Esophagus squamous epithelium (tissue), 5 donors: Measurements from ENCODE around the gene ARHGAP28. TPM values are rescaled to one million over a fixed set of nuclear protein-coding genes. Genes with fewer than 3 reads are reported as not detected.
"Not testable (repeated sequence)": the region's sequence is repeated elsewhere in the genome, so short reads cannot be mapped to it uniquely, and the experiment has no call there.

ENCODE experiments used
- DNase-seq: peaks from one replicate; lab custom pipeline; 2025; lab: John Stamatoyannopoulos, UW
- H3K27ac ChIP-seq, 4 donors: fragments of 200-600 bp; sonication (generic); one replicate each; pipeline ENCODE4 v1.5.1; 2016 to 2019; ENCODE audit warnings: mild to moderate bottlenecking in 1 of 4
- H3K27me3 ChIP-seq, 4 donors: fragments of 200-600 bp; sonication (generic); 1 replicate in 3 of 4; 2 replicates in 1 of 4; pipeline versions ENCODE4 v1.5.1 to v1.6.0; 2017 to 2021; ENCODE audit warnings: antibody characterized with exemption in 1 of 4
- H3K36me3 ChIP-seq, 3 donors: fragments of 200-600 bp; sonication (generic); one replicate each; pipeline ENCODE4 v1.5.1; 2016 to 2019
- H3K4me1 ChIP-seq, 3 donors: fragments of 200-600 bp; sonication (generic); one replicate each; pipeline ENCODE4 v1.5.1; 2017 to 2019
- H3K4me3 ChIP-seq, 4 donors: fragments of 200-600 bp; sonication (generic); 1 replicate in 3 of 4; 2 replicates in 1 of 4; pipeline ENCODE4 v1.5.1; 2016 to 2019; ENCODE audit warnings: mild to moderate bottlenecking in 2 of 4, moderate library complexity in 1 of 4
- H3K9me3 ChIP-seq, 3 donors: fragments of 200-600 bp; sonication (generic); one replicate each; pipeline ENCODE4 v1.5.1; 2016 to 2019
- POLR2A ChIP-seq, 4 donors: fragments of 450-650 bp; IDR thresholded peaks; one replicate each; pipeline ENCODE4 v1.6.1; 2017; ENCODE audit warnings: antibody characterized with exemption in 4 of 4, mild to moderate bottlenecking in 4 of 4, moderate library complexity in 3 of 4
- WGBS, 2 donors: methylation state at CpG; one replicate each; pipeline ENCODE4 v1.1.5; 2018; 5-methylcytosine and 5-hydroxymethylcytosine counted together
- intact Hi-C: fragments of 100-400 bp; cut with DNase I; formaldehyde crosslinking; loops from one replicate; pipeline ENCODE4 v1.15.0; 2022
- total RNA-seq, 4 donors: library from RNA; depleted of rRNA; stranded (reverse); fragments of >200 nt; gene quantifications; one replicate each; pipeline ENCODE4 v1.1.0, GENCODE V29; 2016
- TF ChIP-seq, protein P1 (sequence below), 6 experiments: fragments of 450-650 bp in 4 of 6; fragments of 200-600 bp in 2 of 6; sonication (generic) in 2 of 6; IDR thresholded peaks; one replicate each; pipeline ENCODE4 v1.5.1; 2016 to 2019; ENCODE audit warnings: antibody characterized with exemption in 6 of 6, mild to moderate bottlenecking in 4 of 6, moderate library complexity in 4 of 6
- donor health status: DM: yes; HTN: yes; CAD: no.

ARHGAP28 gene
- total RNA-seq, 4 donors from 2014 or later, result 1.2 to 4.8 (median 3.4) TPM

DNA sequence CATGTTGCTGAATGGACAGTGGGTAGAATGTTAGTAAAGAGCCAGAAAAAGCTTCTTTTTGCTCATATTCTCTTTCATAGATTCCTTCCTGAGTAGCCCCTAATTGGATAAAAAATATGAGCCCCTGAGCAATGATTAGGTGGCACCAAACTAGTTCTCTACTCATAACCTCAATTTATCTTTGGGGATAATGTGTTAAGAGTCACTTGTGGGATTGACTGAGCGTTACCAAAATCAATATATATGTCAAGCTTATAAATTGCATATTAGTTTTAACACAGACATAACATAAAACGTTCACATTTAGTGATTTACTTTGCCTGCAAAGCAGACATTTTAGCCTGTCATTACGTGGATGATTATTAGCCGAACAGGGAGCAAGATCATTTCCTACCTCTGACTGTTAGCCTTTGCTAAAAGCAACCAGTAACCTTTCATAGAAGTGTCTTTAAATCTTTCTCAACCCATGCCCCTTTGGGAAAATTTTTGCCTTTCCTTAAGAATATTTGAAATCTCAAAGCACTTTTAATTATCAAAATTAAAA, 85.4 kb downstream of the ARHGAP28 start:
- 78 to 83% methylated on average over 4 of the region's 4 CpGs for WGBS, 2 donors
- no peaks in the 10 kb centered on the region for H3K36me3 ChIP-seq
- H3K27ac ChIP-seq, result no peak overlapping the region
- H3K9me3 ChIP-seq, result no peaks in the 10 kb centered on the region
- TF ChIP-seq, protein P1, sequence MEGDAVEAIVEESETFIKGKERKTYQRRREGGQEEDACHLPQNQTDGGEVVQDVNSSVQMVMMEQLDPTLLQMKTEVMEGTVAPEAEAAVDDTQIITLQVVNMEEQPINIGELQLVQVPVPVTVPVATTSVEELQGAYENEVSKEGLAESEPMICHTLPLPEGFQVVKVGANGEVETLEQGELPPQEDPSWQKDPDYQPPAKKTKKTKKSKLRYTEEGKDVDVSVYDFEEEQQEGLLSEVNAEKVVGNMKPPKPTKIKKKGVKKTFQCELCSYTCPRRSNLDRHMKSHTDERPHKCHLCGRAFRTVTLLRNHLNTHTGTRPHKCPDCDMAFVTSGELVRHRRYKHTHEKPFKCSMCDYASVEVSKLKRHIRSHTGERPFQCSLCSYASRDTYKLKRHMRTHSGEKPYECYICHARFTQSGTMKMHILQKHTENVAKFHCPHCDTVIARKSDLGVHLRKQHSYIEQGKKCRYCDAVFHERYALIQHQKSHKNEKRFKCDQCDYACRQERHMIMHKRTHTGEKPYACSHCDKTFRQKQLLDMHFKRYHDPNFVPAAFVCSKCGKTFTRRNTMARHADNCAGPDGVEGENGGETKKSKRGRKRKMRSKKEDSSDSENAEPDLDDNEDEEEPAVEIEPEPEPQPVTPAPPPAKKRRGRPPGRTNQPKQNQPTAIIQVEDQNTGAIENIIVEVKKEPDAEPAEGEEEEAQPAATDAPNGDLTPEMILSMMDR (IDR thresholded peaks at IDR 0.05), result no peak
- no peak for TF ChIP-seq POLR2A (IDR thresholded peaks at IDR 0.05)
- intact Hi-C loops, result no loop called here
- H3K4me3 ChIP-seq, result no peak overlapping the region
- H3K4me1 ChIP-seq, result no peaks in the 10 kb centered on the region
- no peaks in the 10 kb centered on the region for H3K27me3 ChIP-seq
- no peak for DNase-seq

DNA sequence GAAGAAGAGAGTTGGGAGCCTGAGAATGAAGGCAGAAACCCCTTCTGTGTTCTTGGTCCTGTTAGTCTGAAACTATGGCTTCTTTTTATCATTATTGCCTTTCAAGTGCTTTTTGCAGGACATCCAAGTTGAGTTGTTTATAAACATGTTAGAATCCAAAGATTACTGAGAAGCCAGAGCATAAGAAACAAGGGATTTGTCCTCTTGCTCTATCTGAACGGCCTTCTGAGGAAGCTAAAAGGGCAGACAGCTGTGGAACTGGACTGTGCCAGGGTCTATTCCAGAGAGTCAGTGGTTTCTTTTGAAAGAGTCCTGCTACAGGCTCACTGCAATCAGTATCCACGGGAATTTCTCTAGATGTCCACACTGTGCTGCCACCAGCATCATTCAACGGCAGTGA, 86.6 kb downstream of the ARHGAP28 start:
- TF ChIP-seq POLR2A (IDR thresholded peaks at IDR 0.05), result no peak
- TF ChIP-seq, protein P1 (IDR thresholded peaks at IDR 0.05), result no peak
- H3K27ac ChIP-seq, result no peak overlapping the region
- H3K9me3 ChIP-seq, result no peaks in the 10 kb centered on the region
- no peaks in the 10 kb centered on the region for H3K4me1 ChIP-seq
- H3K36me3 ChIP-seq, result no peaks in the 10 kb centered on the region
- H3K27me3 ChIP-seq, result no peaks in the 10 kb centered on the region
- no peak overlapping the region for H3K4me3 ChIP-seq
- no peak for DNase-seq
- 59 to 66% methylated on average over 2 to 3 of the region's 3 CpGs for WGBS, 2 donors
- intact Hi-C loops, result no loop called here

DNA sequence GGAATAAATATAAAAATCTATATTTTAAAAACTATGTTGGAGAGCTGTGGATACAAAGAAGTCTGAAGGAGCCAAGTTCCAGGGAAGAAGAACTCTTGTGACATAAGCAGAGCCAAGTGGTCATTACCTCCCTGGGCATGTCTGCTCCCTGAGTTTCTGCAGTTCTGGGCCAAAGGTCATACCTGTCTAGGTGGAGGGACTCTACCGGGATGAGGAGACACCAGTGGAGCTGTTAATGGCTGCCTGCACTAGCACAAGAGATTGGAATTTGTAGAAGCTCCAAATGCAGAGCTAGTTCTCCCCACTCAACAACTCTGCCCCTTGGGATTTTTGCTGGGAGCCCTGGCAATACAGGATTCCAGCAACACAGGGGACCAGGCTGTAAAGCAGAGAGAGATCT, 89.8 kb downstream of the ARHGAP28 start:
- intact Hi-C loops, result no loop called here
- DNase-seq, result no peak
- WGBS, 2 donors, result 63 to 83% methylated on average over 1 of the region's 1 CpG
- Histone ChIP-seq H3K27me3 (no peaks in the 10 kb centered on the region), H3K4me1 (no peaks in the 10 kb centered on the region), H3K36me3 (no peaks in the 10 kb centered on the region), H3K4me3 (no peak overlapping the region), H3K9me3 (no peaks in the 10 kb centered on the region), H3K27ac (no peak overlapping the region)
- TF ChIP-seq, protein P1 (IDR thresholded peaks at IDR 0.05), result no peak
- TF ChIP-seq POLR2A (IDR thresholded peaks at IDR 0.05), result no peak

DNA sequence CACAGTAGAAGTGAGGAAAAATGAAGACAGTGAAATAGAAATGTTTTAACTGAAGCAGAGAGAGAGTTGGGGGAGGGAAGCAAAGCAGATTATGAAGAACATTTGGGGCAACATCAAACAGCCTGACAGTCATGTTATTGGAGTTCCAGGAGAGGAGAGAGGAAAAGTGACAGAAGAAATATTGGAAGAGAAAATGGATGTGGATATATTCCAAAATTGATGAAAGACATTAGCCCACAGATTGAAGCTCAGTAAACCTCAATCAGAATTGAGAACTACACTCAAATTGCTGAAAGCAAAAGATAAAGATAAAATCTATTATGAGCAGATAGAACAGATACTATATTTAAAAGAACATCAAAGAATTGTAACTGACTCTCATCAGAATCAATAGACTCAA, 90.8 kb downstream of the ARHGAP28 start:
- H3K27ac ChIP-seq, result no peak overlapping the region
- H3K4me3 ChIP-seq, result no peak overlapping the region
- H3K4me1 ChIP-seq, result no peaks in the 10 kb centered on the region
- no peaks in the 10 kb centered on the region for H3K27me3 ChIP-seq
- DNase-seq, result no peak
- H3K9me3 ChIP-seq, result no peaks in the 10 kb centered on the region
- H3K36me3 ChIP-seq, result no peaks in the 10 kb centered on the region
- TF ChIP-seq, protein P1 (IDR thresholded peaks at IDR 0.05), result no peak
- TF ChIP-seq POLR2A (IDR thresholded peaks at IDR 0.05), result no peak
- intact Hi-C loops, result no loop called here

DNA sequence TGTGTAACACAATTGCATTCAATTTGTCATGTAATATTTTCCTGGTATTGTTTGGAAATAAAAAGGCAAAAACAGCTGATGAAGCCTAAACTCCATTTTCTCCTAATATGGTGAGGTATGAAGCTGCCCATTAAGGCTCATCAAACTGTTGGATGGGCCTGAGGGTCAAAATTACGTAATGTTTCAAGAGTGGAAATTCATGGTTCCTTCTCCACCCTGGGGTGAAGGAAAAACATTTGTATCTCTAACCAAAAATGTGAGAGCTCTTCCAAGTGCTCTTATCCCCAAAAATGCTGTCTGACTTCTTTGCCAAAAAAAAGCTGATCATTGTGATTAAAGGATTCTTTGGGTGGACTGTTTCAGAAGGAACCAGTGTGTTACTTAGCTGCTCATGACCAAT, 91.8 kb downstream of the ARHGAP28 start:
- Histone ChIP-seq H3K9me3 (no peaks in the 10 kb centered on the region), H3K27ac (no peak overlapping the region), H3K4me1 (no peaks in the 10 kb centered on the region), H3K4me3 (no peak overlapping the region), H3K36me3 (no peaks in the 10 kb centered on the region), H3K27me3 (no peaks in the 10 kb centered on the region)
- TF ChIP-seq, protein P1 (IDR thresholded peaks at IDR 0.05), result no peak
- TF ChIP-seq POLR2A (IDR thresholded peaks at IDR 0.05), result no peak
- intact Hi-C loops, result no loop called here
- DNase-seq, result no peak
- 67 to 71% methylated on average over 1 of the region's 1 CpG for WGBS, 2 donors

DNA sequence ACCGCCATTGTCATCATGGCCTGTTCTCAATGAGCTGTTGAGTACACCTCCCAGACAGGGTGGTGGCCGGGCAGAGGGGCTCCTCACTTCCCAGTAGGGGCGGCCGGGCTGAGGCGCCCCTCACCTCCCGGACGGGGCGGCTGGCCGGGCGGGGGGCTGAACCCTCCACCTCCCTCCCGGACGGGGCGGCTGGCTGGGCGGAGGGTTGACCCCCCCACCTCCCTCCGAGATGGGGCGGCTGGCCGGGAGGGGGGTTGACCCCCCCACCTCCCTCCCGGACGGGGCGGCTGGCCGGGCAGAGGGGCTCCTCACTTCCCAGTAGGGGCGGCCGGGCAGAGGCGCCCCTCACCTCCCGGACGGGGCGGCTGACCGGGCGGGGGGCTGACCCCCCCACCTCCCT, 97.6 kb downstream of the ARHGAP28 start:
- H3K27ac ChIP-seq, H3K4me1 ChIP-seq, H3K4me3 ChIP-seq, H3K36me3 ChIP-seq, H3K9me3 ChIP-seq, DNase-seq, intact Hi-C loops, H3K27me3 ChIP-seq: not testable (repeated sequence)
- 67 to 100% methylated on average over 1 of the region's 29 CpGs for WGBS, 2 donors

DNA sequence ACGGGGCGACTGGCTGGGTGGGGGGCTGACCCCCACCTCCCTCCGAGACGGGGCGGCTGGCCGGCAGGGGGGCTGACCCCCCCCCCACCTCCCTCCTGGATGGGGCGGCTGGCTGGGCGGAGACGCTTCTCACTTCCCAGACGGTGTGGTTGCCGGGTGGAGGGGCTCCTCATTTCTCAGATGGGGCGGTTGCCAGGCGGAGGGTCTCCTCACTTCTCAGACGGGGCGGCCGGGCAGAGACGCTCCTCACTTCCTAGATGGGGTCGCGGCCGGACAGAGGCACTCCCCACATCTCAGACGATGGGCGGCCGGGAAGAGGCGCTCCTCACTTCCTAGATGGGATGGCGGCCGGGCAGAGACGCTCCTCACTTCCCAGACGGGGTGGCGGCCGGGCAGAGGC, 98.0 kb downstream of the ARHGAP28 start:
- no CpG with 5 or more reads among the region's 30 CpGs for WGBS, 2 donors
- H3K36me3 ChIP-seq, DNase-seq, H3K4me3 ChIP-seq, H3K27ac ChIP-seq, H3K9me3 ChIP-seq, H3K4me1 ChIP-seq, H3K27me3 ChIP-seq, intact Hi-C loops: not testable (repeated sequence)
